ENCODE results near the gene NR6A1.

NR6A1 gene

DNA sequence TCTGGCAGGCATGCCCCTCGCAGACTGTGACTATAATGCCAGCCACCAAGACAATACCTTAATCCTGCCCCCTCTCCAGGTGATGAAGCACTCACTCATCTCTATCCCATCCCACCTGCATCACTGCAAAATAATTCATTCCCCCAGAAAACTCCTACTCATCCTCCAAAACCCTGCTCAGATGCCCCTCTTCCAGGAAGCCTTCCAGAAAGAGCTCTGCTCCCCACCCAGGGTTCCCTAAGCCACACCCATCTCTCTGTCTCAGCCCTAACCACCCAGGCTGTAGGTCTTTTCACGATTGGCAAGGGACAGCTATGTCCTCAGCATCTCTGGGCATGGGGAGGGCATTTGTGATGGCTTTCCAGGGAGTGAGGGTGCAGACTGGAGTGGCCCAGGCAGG is 281.1 kb downstream of the NR6A1 start:
- DNase-seq (ENCODE audit: low read depth in 2 of 2) = no peak

DNA sequence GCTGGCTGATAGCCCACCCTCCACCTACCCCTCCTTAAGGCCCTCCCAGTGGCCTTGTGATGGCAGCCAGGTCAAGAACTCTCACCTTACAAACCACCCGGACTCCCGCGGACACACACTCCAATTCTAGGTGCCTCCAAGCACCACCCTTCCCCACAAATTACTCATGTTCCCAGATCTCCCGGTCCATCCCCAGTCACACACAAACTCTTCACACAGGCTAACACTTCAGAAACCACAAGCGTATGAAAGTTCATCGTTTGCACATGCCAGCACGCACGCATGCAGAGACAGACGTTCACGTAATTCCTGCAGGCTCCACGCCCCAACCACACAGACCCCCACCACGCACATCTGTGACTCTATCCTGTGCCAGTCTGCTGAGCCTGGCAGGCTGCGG is 281.9 kb downstream of the NR6A1 start:
- no peak for DNase-seq (ENCODE audit: low read depth in 2 of 2)

DNA sequence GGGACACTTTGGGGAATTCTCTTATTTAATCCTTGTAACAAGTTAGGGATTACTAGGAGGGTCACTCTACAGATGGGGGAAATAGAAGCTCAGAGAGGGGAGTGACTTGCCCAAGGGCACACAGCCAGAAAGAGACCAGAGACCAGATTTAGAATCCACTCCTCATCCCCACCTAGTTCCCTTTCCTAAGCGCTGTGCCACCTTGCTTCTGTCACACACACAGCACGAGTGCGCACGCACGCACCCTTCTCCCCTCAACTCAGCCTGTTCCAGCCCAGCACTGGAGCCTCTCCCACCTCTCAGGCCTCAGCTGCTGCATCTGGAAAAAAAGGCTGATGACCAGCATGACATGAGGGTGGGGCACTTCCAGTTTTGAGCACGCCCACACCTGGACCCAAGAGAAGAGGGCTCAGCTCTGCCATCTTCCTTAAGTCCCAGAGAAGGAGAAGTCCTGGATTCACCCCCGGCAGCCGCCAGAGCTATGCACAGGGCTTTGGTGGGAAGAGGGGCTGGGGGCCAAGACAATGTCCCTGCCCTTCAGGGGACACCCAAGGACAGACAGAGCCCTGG is 282.4 kb downstream of the NR6A1 start:
- DNase-seq (ENCODE audit: low read depth in 2 of 2) = no peak

DNA sequence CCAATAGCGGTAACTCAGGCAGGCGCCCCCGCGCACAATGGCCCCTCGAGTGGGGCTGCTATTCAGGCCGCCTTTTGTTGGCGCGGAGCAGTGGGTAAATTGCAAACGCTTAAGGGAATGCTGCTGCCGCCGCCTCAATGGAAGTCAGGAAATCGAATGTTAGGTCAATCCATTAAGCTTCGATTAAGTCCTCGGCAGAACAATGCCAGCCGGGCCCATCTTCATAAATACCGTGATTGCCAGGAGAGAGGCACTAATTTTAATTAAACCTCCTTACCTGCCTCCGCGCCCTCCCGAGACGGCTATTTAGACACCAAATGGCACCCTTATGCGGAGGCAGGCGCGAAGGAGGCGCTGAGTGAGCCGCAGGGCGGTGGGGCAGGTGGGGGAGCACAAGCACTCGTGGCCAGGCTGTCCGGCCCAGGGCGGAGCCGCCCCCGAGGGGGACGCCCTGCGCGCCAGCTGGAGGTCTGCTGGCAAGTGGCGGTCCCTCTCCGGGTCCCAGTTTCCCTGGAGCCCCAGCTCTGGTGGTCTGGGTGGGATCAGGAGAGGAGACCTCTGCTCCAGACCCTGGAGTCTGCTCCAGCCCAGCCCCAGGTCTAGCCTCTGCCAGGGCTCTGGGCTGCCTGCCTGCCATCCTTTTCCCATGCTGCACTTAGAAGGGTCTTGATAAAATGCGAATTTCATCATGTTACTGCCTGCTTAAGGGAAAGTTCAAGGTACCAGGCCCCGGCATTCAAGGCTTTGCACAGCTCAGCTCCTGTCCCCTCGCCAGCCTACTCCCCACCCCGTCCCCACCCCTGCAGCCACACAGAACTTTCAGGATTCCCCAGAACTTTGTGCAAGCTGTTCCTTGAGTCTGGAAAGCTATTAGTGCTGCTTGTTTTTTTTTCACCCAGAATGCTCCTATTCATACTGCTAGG is 283.6 kb downstream of the NR6A1 start:
- DNase-seq (ENCODE audit: low read depth in 2 of 2) = no peak

DNA sequence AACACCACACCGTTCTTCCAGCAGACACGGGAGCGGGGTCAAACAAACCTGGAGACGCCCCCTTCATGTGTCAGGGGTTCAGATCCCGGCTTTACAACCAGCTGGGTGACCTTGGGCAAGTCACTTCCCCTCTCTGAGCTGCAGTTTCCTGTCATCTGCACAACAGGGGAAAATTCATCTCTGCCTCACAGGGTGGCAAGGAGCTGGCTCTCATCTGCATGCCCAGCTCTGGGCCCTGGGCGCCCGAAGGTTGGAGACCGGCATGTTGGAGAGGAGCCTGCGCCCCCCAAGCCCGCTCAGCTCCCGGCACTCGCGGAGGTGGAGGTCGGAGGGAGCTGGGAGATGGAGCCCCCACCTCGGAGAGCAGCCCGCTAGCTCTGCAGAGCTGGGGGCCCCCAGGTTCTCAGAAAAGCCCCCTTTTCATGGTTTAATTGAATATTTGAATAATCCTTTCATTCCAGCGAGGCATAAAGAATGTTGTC is 284.3 kb downstream of the NR6A1 start:
- no peak for DNase-seq (ENCODE audit: low read depth in 2 of 2)

DNA sequence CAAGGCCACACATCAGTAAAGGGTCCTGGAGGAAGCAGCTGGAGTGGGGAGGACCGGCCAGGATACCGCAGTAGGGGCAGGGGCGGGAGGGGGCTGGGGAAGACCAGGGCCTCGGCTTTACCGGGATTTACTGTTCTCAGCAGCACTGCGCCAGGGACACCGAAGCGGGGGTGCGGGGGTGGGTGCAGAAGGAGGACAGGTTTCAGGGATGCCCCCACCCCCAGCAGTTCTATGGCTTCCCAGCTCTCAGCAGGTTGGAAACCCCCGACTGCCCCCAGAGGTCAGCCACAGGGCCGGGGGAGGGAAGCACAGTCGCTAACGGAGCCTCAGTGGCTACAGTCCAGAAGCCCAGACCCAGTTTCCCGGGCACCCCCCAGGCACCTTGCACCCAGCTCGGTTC is 285.2 kb downstream of the NR6A1 start:
- DNase-seq (ENCODE audit: low read depth in 2 of 2) = no peak

DNA sequence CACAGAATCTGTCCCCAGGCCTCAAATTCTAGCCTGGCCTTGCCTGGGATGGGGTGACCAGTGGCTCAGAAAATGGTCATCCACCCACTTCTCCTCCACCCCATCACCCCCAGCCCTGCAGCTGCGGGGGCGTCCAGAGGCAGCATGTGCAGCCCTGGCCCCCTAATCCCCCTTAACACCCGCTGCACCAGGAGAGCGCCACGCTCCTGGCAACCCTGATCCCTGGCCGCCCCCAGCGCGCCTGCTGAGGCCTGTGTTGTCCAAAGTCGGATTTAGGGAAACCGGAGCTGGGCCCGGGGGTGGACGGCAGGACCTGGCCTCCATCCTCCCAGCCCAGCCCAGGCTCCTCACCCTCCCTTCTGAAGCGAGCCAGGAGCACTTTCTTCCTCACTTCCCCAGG is 285.9 kb downstream of the NR6A1 start:
- DNase-seq (ENCODE audit: low read depth in 2 of 2) = no peak

DNA sequence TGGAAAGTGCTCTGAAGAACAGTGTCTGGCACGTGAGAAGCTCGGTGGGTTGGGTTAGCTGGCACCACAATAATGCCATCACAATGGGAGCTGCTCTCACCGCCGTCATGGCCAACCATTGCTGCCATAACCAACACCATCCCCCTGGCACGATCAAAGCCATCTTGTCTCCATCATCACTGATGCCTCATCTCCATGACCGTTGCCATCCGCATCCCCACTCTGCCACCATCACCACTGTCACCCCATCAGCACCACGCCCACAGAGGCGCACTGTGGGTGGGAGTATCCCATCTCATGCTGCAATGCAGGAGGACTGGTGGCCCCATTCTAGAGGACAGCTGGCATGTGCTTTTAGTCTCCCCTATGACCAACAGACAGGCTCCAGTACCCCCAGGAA is 287.6 kb downstream of the NR6A1 start:
- DNase-seq (ENCODE audit: low read depth in 2 of 2) = no peak

DNA sequence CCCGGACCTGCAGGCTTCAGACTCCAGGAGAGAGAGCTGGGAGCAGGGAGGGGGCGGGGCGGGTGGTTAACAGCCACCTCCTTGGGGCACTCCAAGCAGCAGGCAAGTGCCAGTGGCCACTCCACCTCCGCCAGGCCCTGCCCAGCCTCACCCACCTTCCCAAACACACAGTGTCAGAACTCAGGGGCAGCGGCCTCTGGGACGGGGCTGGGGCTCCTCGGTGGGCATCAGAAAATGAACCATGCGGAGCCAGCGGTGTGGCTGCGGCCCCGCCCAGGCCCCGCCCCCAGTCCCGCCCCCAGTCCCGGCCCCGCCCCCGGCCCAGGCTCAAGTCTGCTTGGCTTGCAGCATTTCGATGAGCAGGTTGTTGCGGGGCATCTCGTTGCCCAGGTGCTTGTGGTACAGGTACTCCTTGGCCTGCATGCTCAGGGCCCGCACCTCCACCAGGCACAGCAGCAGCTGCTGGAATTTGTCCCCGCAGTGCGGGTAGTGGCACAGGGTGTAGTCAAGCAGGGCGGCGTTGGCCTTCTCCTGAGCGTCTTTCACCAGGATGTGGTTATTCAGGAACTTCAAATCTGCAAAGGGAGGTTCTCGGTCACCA is 288.6 kb downstream of the NR6A1 start:
- DNase-seq (ENCODE audit: low read depth in 2 of 2) = no peak

DNA sequence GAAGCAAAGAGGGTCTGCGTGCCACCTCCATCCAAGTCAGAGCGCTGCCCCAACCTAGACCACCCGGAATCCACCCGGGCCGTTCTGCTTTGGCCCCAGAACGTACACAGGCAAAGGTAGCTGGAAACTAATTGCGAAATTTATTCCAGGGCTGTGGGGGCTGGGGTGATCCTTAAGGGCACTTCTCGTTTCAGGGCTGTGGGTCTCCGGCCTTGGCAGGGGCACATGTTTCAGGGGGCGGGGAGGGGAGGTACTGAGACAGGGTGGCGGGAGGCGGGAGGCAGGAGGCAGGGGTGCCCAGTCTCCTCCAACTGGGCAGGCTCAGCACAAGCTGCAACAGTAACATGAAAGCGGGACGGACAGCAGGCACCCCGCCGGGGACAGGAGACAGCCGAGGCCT is 290.0 kb downstream of the NR6A1 start:
- DNase-seq (ENCODE audit: low read depth in 2 of 2) = no peak

DNA sequence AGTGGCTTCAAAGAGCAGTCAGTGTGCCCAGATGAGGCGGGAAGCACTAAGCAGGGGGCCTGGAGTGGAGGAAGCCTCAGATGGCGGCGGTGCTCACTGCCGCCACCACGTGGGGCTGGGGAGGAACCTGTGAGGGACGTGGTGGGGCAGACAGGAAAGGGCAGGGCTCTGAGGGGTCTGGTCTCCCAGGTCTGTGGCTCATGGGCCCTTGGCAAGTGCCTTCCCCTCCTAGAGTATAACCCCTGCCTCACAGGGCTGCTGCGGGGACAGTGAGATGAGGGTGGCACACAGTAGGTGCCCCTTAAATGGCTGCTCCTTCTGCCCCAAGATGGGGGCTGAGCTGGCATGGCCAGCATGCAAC is 290.5 kb downstream of the NR6A1 start:
- no peak for DNase-seq (ENCODE audit: low read depth in 2 of 2)

DNA sequence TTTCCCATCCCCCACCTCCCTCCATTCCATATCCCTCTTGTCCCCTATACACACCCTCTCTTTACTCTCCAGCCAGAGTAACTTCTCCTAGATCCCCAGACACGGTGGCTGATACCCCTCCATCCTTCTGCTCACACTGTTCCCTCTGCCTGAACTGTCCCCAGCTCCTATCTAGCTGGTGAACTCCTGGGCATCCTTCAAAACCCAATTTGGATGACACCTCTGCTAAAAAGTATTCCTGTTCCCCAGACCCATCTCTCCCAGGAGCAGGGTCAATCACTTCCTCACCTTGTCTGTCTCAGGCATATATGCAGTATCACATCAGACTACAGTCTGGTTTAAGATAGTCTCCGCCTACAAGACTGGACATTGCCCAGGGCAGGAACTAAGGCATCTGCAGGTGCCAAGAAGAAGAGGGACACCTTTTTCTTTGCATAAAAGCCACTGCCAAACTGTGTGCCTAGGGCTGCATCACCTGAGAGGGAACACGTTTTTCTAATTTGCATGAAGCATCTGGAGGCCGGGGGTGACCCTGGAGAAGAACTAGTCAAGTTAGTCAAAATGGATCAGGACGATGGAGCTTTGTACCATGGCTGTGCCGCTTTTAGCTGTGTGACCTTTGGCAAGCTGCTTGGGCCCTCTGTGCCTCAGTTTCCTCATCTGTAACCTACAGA is 291.0 kb downstream of the NR6A1 start:
- DNase-seq (ENCODE audit: low read depth in 2 of 2) = no peak

DNA sequence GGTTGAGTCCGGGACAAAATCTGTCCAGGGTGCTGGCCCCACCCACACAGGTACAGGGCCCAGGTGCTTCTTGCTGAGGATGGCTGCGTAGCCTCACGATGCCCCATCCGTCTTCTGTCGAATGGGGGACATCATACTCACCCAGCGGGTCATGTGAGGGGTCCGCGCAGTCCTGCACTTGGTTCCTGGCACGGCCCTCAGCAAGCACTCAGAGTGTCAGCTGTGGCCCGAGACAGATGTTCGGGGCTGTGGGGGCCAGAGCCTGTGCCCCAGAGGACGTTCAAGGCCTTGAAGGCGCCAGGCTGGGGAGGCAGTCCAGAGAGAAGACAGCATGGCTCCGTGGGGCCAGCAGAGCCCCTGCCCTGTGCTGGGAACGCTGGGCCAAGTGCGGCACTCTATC is 291.7 kb downstream of the NR6A1 start:
- no peak for DNase-seq (ENCODE audit: low read depth in 2 of 2)

DNA sequence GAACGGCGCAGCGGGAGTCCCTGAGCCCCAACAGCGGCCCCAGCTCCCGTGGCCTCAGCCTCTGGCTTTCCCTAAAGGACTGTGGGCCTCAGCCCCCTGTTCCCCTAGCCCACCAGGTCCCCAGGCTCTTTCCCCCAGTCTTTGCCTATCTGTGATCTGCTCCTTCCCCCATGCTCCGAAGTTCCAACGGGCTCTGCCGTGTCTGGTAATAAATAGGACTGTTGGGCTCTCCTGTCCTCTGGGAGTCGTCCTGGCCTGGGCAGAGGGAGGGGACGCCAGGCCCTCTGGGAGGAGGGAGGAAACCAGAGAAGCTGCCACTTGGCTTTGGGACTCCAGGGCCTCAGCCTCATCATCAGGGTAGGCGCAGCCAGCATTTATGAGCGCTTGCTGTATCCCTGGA is 292.8 kb downstream of the NR6A1 start:
- no peak for DNase-seq (ENCODE audit: low read depth in 2 of 2)

DNA sequence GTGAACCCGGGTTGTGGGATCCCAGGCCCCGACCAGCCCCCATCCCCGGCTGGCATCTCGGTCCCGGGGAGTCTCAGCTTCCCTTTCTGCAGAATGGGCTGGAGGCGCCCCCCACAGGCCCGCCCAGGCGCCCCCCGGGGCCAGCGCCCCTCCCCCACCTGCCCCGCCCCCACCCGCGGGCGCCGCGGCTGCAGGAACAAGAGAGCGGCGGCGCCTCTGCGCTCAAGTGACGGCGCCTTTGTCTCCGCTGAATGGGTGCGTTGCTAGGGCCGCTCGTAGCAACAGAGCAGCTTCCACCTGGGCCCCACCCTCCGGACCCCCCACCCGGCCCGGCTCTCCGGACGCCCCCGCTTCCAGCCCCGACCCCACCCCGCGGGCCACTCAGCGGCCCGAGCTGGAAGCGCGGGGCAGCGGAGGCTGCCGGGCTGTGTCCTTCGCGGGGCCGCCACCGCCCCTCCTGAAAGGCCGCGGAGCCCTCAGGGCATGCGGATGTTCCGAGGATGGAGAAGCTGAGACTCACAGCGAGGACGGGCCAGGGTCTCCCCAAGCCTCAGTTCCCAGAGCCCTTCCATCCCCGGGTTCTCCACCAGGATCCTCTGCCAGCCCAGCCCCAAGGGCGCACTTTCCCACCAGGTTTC is 293.3 kb downstream of the NR6A1 start:
- no peak for DNase-seq (ENCODE audit: low read depth in 2 of 2)

DNA sequence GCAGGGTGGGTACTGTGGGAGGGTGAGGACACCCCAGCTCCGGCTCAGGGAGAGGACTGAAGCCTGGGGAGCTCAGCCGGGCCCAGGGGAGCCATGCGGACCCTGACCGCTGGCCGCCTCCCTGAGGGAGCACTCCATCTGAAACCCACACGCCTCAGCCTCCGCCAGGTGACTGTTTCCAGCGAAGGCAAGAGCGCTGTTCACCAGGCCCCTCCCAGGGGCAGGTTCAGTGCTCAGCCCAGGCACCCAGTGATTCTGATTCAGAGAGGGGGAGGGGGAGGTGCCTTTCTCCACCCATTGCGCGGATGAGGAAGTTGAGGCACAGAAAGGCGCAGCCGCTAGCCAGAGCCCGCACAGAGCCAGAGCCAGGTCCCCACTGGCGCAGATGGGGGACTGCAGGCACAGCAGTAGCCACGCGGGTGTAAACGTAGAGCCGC is 293.9 kb downstream of the NR6A1 start:
- DNase-seq (ENCODE audit: low read depth in 2 of 2) = no peak

DNA sequence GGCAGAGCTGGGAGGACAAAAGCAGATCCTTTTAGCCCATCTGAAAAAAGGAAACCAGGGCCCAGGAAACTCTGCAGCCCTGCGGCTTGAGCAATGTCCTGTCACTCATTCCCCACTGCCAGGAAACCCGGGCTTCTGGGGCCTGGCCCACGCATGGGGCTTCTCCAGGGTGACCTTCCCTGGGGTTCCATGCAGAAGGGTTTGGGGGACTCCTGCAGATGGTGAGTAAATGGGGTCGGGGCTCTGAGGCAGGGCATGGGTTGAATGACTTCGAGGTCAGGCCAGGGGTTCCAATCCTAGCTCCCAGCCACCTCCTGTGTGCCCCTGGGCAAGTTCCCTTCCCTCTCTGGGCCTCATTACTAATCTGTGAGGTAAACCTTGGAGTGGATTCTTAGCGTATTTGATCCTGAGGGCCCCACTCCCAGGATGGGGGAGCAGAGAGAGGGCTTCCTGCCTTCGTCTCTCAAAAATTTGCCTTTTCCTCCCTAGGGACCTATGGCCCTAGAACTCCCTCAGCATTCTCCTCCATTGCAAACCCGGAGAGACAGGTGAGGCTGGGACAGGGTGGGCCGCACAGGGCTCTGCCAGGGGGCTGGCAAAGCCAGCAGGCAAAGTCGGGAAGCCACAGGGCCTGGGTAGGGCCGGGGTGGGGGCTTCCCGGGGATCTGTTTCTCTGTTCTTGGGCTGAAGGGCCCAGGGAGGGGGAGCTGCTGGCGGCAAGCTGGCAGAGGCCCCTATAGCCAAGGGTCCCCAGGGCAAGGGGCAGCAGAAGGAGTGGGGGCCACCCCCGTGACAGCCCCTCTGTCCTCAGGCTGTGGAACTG is 295.0 kb downstream of the NR6A1 start:
- no peak for DNase-seq (ENCODE audit: low read depth in 2 of 2)

DNA sequence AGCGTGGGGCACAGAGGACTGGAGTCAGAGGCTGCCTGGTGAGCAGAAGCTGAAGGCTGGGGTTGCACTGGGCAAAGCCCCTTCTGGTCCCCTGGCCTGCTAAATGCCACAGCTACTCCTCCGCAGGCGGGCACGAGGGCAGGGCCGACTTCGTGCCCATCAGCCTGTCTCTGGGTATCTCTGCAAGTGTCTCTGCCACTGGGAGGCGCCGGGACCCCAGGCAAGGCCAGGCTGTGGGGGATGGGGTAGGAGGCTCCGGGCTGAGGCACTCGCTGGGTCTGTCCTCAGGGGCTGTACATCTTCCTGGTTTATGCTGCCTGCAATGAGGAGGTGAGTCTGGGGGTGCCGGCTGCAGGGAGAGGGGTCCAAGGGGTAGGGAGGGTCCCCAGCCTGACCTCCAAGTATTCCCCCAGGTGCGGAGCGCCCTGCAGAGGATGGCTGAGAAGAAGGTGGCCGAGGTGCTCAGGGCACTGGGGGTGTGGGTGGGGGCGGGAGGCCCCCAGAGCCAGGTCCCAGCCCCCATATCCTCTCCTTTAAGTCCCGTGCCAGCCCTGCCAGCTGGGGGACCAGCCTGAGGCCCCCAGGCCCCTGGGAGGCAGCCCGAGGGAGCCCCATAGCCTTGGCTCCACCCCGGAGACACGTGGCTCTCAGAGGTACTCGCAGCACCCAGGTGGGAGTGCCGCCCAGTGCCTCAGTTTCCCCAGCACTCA is 295.8 kb downstream of the NR6A1 start:
- DNase-seq (ENCODE audit: low read depth in 2 of 2) = no peak

DNA sequence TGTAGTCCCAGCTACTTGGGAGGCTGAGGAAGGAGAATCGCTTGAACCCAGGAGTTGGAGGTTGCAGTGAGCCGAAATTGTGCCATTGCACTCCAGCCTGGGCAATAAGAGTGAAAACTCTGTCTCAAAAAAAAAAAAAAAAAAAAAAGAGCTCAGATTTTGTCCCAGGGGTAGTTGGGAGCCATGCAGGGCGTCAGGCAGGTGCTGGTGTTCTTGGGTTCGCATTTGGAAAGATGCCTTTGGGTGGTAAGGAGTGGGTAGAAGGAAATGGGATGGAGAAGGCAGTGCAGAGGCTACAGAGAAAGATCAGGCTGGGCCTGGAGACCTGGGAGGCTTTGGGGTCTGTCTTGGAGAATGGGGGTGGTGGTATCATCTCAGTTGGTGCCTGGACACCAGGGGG is 297.0 kb downstream of the NR6A1 start:
- DNase-seq (ENCODE audit: low read depth in 2 of 2) = no peak

DNA sequence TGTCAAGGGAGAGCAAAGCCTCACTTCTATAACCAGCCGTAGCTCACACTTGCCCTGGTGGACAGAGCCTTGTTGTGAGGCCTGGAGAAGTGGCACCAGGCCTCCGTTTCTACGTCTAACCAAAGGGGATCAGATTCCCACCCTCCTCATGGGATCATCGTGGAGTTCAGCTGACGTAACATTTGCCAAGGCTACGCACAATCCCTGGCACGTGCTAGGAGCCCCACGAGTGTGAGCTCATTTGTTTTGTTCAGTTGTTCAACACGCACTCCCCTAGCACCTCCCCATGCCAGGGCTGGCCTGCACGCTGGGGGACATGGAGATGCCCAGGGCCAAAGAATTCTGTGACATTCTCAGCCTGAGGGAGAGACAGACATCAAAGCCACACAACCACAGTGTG is 297.8 kb downstream of the NR6A1 start:
- DNase-seq (ENCODE audit: low read depth in 2 of 2) = no peak
